H9 (cell line): Measurements from ENCODE around the gene NPB. TPM values are rescaled to one million over a fixed set of nuclear protein-coding genes. Genes with fewer than 3 reads are reported as not detected.

Source experiments
- DNase-seq: peaks from one replicate; pipeline ENCODE4 v3.0.0-alpha.2; 2017
- H2AFZ ChIP-seq: one replicate; pipeline ENCODE4 v1.6.1; 2013; ENCODE audit warnings: mild to moderate bottlenecking, low read length, control low read depth, moderate library complexity
- H2AK5ac ChIP-seq: 2 replicates; pipeline ENCODE4 v1.6.1; 2013; ENCODE audit warnings: low read length, control low read depth, mixed read lengths; ENCODE audit not compliant: insufficient read length
- H2BK120ac ChIP-seq: one replicate; pipeline ENCODE4 v1.6.1; 2013; ENCODE audit warnings: low read depth, mild to moderate bottlenecking, low read length, control low read depth, inconsistent platforms; ENCODE audit not compliant: poor library complexity, severe bottlenecking
- H2BK12ac ChIP-seq: 2 replicates; pipeline ENCODE4 v1.6.1; 2013; ENCODE audit warnings: low read length, control low read depth, mixed read lengths, low read depth; ENCODE audit not compliant: insufficient read length
- H2BK15ac ChIP-seq: 2 replicates; pipeline ENCODE4 v1.6.1; 2013; ENCODE audit warnings: low read depth, low read length, control low read depth
- H2BK20ac ChIP-seq: one replicate; pipeline ENCODE4 v1.6.1; 2013; ENCODE audit warnings: low read depth, mild to moderate bottlenecking, low read length, control low read depth, inconsistent platforms; ENCODE audit not compliant: poor library complexity, severe bottlenecking
- H2BK5ac ChIP-seq: 2 replicates; pipeline ENCODE4 v1.6.1; 2013; ENCODE audit warnings: low read length, control low read depth, mixed read lengths; ENCODE audit not compliant: insufficient read length
- H3K14ac ChIP-seq: 2 replicates; pipeline ENCODE4 v1.6.1; 2013; ENCODE audit warnings: low read length, control low read depth; ENCODE audit not compliant: insufficient read depth
- H3K18ac ChIP-seq: 2 replicates; pipeline ENCODE4 v1.6.1; 2013; ENCODE audit warnings: low read depth, mild to moderate bottlenecking, mixed read lengths, low read length, control low read depth; ENCODE audit not compliant: insufficient read length
- H3K23ac ChIP-seq: 2 replicates; pipeline ENCODE4 v1.6.1; 2013; ENCODE audit warnings: low read length, control low read depth, mixed read lengths, low read depth; ENCODE audit not compliant: insufficient read length
- H3K23me2 ChIP-seq: 2 replicates; pipeline ENCODE4 v1.6.1; 2013; ENCODE audit warnings: low read depth, mild to moderate bottlenecking, mixed read lengths, low read length, control low read depth; ENCODE audit not compliant: insufficient read length, poor library complexity, severe bottlenecking
- H3K27ac ChIP-seq: 2 replicates; pipeline ENCODE4 v1.5.1; 2013; ENCODE audit warnings: low read length, control low read depth, mixed read lengths, low read depth; ENCODE audit not compliant: insufficient read length
- H3K27me3 ChIP-seq: 2 replicates; pipeline ENCODE4 v1.6.1; 2013; ENCODE audit warnings: low read length, control low read depth, inconsistent platforms; ENCODE audit not compliant: insufficient read depth
- H3K4ac ChIP-seq: 2 replicates; pipeline ENCODE4 v1.6.1; 2013; ENCODE audit warnings: low read depth, mild to moderate bottlenecking, control low read depth, inconsistent platforms, low read length, moderate library complexity
- H3K4me1 ChIP-seq: 2 replicates; pipeline ENCODE4 v1.6.1; 2013; ENCODE audit warnings: low read length, control low read depth, inconsistent platforms; ENCODE audit not compliant: insufficient read depth
- H3K4me2 ChIP-seq: 2 replicates; pipeline ENCODE4 v1.6.1; 2013; ENCODE audit warnings: low read length, control low read depth, mixed read lengths; ENCODE audit not compliant: insufficient read length, insufficient read depth
- H3K56ac ChIP-seq: 2 replicates; pipeline ENCODE4 v1.6.1; 2013; ENCODE audit warnings: low read depth, mild to moderate bottlenecking, mixed read lengths, low read length, control low read depth; ENCODE audit not compliant: insufficient read length
- H3K79me1 ChIP-seq: 2 replicates; pipeline ENCODE4 v1.6.1; 2013; ENCODE audit warnings: low read depth, mild to moderate bottlenecking, moderate library complexity, low read length, control low read depth, inconsistent platforms; ENCODE audit not compliant: insufficient read depth, poor library complexity, severe bottlenecking
- H3K79me2 ChIP-seq: 2 replicates; pipeline ENCODE4 v1.6.1; 2013; ENCODE audit warnings: low read length, control low read depth, inconsistent platforms; ENCODE audit not compliant: insufficient read depth
- H3K9ac ChIP-seq: 2 replicates; pipeline ENCODE4 v1.6.1; 2013; ENCODE audit warnings: low read length, control low read depth, mixed read lengths; ENCODE audit not compliant: insufficient read length; ENCODE audit errors: extremely low read depth
- H3K9me3 ChIP-seq: one replicate; pipeline ENCODE4 v1.6.1; 2013; ENCODE audit warnings: low read depth, low read length, inconsistent platforms; ENCODE audit not compliant: control insufficient read depth
- H3T11ph ChIP-seq: one replicate; pipeline ENCODE4 v1.6.1; 2013; ENCODE audit warnings: mild to moderate bottlenecking, low read length, control low read depth, inconsistent platforms
- H4K20me1 ChIP-seq: one replicate; pipeline ENCODE4 v1.6.1; 2013; ENCODE audit not compliant: control insufficient read depth, insufficient read length, insufficient read depth
- H4K5ac ChIP-seq: 2 replicates; pipeline ENCODE4 v1.6.1; 2013; ENCODE audit warnings: low read depth, mild to moderate bottlenecking, mixed read lengths, low read length, control low read depth; ENCODE audit not compliant: insufficient read length
- H4K8ac ChIP-seq: replicated peaks from 2 replicates; pipeline ENCODE4 v1.6.1; 2013; ENCODE audit warnings: low read length, control low read depth, mixed read lengths, low read depth; ENCODE audit not compliant: insufficient read length
- H4K91ac ChIP-seq: 2 replicates; pipeline ENCODE4 v1.6.1; 2013; ENCODE audit warnings: low read depth, mild to moderate bottlenecking, moderate library complexity, mixed read lengths, low read length, control low read depth; ENCODE audit not compliant: insufficient read length
- H3K27ac Mint-ChIP-seq, 3 experiments: 2 replicates in 2 of 3; 3 replicates in 1 of 3; pipeline ENCODE4 v1.8.0; 2020 to 2021; ENCODE audit warnings: mixed read lengths in 3 of 3, mild to moderate bottlenecking in 1 of 3, moderate library complexity in 1 of 3
- H3K27me3 Mint-ChIP-seq: 2 replicates; pipeline ENCODE4 v1.8.0; 2021; ENCODE audit warnings: low read depth, mild to moderate bottlenecking, moderate library complexity, mixed read lengths
- H3K36me3 Mint-ChIP-seq, 3 experiments: 2 replicates in 2 of 3; 3 replicates in 1 of 3; pipeline ENCODE4 v1.8.0; 2020 to 2021; ENCODE audit warnings: low read depth in 3 of 3, mixed read lengths in 3 of 3; ENCODE audit not compliant: insufficient read depth in 1 of 3
- H3K4me1 Mint-ChIP-seq, 2 experiments: 2 replicates each; pipeline ENCODE4 v1.8.0; 2020; ENCODE audit warnings: mixed read lengths in 2 of 2
- H3K4me3 Mint-ChIP-seq, 2 experiments: 2 replicates in 1 of 2; 3 replicates in 1 of 2; pipeline ENCODE4 v1.8.0; 2020 to 2021; ENCODE audit warnings: mild to moderate bottlenecking in 2 of 2, mixed read lengths in 2 of 2, moderate library complexity in 1 of 2
- H3K9me3 Mint-ChIP-seq, 2 experiments: 2 replicates in 1 of 2; 3 replicates in 1 of 2; pipeline ENCODE4 v1.8.0; 2020; ENCODE audit warnings: mild to moderate bottlenecking in 2 of 2, mixed read lengths in 2 of 2, moderate library complexity in 1 of 2
- CTCF ChIP-seq: fragments of 200-600 bp; sonication (generic); conservative IDR thresholded peaks from 3 replicates; pipeline ENCODE4 v1.8.0; 2021; ENCODE audit warnings: antibody characterized with exemption, mild to moderate bottlenecking
- WGBS: extraction: QIAGEN DNeasy Blood & Tissue Kit; methylation state at CpG from one replicate; pipeline ENCODE4 v1.1.7; 2013; ENCODE audit warnings: missing lambda C conversion rate, low lambda C conversion rate, mixed read lengths; ENCODE audit not compliant: insufficient read length; ENCODE audit errors: extremely low coverage; 5-methylcytosine and 5-hydroxymethylcytosine counted together
- total RNA-seq: library from RNA; stranded (reverse); gene quantifications from 2 replicates; pipeline ENCODE4 v1.2.1, GENCODE V29; 2021

Gene NPB
- total RNA-seq, 1 experiment from 2014 or later, result 2.1 TPM

DNA sequence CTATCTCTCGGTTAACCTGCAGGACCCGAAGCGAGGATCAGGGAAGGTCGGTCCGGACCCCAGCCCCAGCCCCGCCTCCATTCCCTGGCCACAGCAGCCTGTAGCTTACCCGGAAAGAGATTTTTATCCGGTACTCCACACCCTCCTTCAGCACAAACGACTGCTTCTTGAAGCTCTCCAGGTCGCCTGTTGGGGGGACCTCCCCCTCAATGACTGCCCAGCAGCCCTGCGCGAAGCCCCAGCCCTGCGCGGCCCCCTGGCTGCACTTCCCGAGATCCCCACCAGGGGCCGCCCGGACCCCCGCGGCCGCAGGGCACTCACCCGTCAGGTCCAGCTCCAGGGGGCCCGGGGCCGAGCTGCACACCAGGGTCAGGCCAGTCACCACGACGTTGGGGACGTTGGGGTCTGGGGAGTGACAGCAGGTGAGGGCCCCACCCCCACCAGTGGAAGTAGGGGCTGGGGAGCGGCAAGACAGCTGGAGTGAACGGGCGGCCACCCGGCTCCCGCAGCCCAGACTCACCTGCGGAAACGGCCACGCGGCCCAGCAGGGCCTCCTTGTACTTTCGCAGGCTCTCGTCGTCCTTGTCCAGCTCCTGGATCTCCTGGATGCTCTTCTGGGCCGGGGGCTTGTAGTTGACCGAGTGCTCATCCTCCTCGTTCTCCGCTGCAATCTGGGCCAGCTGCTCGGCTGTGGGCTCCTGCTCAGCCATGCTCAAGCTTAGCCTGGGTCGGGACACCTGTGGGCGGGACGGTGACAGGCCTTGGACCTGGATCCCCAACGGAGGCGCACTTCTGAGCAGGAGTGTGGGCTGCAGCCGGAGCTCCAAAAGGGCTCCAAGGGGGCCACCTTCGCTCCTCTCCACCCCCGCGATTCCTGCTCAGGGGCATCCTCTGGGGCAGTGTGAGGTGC is 32.6 kb upstream of the NPB start:
- Histone ChIP-seq H3K27me3 (no peaks in the 10 kb centered on the region), H2BK12ac (no peak overlapping the region), H4K5ac (no peak overlapping the region), H3K23me2 (peaks cover 8% of the 10 kb centered on the region), H4K8ac (no peak overlapping the region), H4K20me1 (no peaks in the 10 kb centered on the region), H2BK15ac (no peak overlapping the region), H2BK120ac (no peak overlapping the region), H3K79me1 (no peaks in the 10 kb centered on the region), H2BK5ac (no peak overlapping the region), H3K79me2 (no peaks in the 10 kb centered on the region), H3T11ph (no peak overlapping the region), H3K9ac (peak overlapping the region; percentile 16), H3K27ac (no peak overlapping the region), H3K56ac (no peak overlapping the region), H3K14ac (0 out of 2 replicates have a peak overlapping the region, but pooled peaks have one; percentile 14), H3K18ac (no peak overlapping the region), H4K91ac (no peak overlapping the region), H3K4ac (no peak overlapping the region), H3K23ac (no peak overlapping the region), H3K4me1 (no peaks in the 10 kb centered on the region), H2AK5ac (no peak overlapping the region), H2BK20ac (no peak overlapping the region), H2AFZ (no peak overlapping the region), H3K9me3 (no peaks in the 10 kb centered on the region), H3K4me2 (peak overlapping the region; percentile 61)
- Mint-ChIP-seq H3K27ac (peak overlapping the region in 2 of 3 experiments; percentile 92 to 95; a peak in 4 of 7 replicates), H3K36me3 (peaks cover 5 to 16% (median 13%) of the 10 kb centered on the region in 3 experiments; a peak in 6 of 7 replicates), H3K4me1 (peaks cover 17 to 34% of the 10 kb centered on the region in 2 experiments), H3K4me3 (peak overlapping the region; percentile 77 to 86), H3K9me3 (no peaks in the 10 kb centered on the region), H3K27me3 (no peaks in the 10 kb centered on the region; the same call in 1 of the 2 replicates)
- no CpG with 5 or more reads among the region's 52 CpGs for WGBS
- DNase-seq, result peak; percentile 86
- peak; percentile 98 for TF ChIP-seq CTCF
